Keratinocyte (primary cell): ENCODE results near the gene TMEM132D.

Experiments
- EZH2 ChIP-seq: IDR thresholded peaks from one replicate; pipeline ENCODE4 v1.6.1; 2012; ENCODE audit warnings: inconsistent platforms, mild to moderate bottlenecking, low read length, moderate library complexity
- TF ChIP-seq, protein P1 (sequence below), 3 experiments: IDR thresholded peaks in 1 of 3; conservative IDR thresholded peaks in 1 of 3; optimal IDR thresholded peaks in 1 of 3; 2 replicates in 2 of 3; 3 replicates in 1 of 3; pipeline versions ENCODE3 to v1.5.1; 2011; ENCODE audit warnings: low read length in 3 of 3, mild to moderate bottlenecking in 3 of 3, moderate library complexity in 2 of 3, control low read depth in 1 of 3, inconsistent platforms in 1 of 3; ENCODE audit not compliant: insufficient read depth in 2 of 3; ENCODE audit errors: extremely low read depth in 1 of 3

DNA sequence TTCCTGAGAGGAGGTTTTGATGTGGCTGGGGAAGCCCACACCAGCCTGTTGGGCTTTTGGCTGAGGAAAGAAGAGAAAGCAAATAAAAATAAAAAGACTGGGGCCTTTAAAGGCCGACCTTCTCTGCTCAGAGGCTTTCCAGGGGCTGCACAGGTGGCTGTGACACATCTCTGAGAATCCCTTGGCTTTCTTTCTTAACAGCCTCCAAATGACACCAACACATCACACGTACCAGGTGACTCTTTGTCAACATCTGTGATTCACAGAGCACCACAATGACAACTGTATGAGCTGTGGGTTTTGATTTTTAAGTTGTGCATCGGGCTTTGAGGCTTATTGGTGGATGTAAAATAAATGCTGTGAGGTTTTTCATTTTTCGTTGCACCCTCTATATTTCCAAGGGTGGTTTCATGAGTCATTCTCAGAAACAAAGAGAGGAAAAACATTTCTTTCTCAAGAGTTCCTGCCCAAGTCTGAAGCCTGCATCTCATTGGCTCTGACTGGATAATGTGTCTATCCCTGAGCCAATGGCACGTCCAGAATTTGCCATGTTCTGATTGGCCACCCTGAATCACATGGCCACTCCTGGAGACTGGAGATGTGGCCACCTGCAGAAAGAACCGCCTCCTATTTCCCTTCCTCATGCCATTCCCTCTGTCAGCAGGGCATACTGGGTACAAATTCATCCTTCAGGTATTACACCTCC, 701.6 kb downstream of the TMEM132D start:
- TF ChIP-seq, protein P1, sequence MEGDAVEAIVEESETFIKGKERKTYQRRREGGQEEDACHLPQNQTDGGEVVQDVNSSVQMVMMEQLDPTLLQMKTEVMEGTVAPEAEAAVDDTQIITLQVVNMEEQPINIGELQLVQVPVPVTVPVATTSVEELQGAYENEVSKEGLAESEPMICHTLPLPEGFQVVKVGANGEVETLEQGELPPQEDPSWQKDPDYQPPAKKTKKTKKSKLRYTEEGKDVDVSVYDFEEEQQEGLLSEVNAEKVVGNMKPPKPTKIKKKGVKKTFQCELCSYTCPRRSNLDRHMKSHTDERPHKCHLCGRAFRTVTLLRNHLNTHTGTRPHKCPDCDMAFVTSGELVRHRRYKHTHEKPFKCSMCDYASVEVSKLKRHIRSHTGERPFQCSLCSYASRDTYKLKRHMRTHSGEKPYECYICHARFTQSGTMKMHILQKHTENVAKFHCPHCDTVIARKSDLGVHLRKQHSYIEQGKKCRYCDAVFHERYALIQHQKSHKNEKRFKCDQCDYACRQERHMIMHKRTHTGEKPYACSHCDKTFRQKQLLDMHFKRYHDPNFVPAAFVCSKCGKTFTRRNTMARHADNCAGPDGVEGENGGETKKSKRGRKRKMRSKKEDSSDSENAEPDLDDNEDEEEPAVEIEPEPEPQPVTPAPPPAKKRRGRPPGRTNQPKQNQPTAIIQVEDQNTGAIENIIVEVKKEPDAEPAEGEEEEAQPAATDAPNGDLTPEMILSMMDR (optimal IDR thresholded peaks at IDR 0.05 in 1 of 3, IDR thresholded peaks at IDR 0.05 in 1 of 3, conservative IDR thresholded peaks at IDR 0.05 in 1 of 3; ENCODE audit: extremely low read depth in 1 of 3, insufficient read depth in 2 of 3, low read length in 3 of 3), result no peak
- no peak for TF ChIP-seq EZH2
